ENCODE results near the gene CATSPERE.
"Not testable (repeated sequence)": the region's sequence is repeated elsewhere in the genome, so short reads cannot be mapped to it uniquely, and the experiment has no call there.

DNA sequence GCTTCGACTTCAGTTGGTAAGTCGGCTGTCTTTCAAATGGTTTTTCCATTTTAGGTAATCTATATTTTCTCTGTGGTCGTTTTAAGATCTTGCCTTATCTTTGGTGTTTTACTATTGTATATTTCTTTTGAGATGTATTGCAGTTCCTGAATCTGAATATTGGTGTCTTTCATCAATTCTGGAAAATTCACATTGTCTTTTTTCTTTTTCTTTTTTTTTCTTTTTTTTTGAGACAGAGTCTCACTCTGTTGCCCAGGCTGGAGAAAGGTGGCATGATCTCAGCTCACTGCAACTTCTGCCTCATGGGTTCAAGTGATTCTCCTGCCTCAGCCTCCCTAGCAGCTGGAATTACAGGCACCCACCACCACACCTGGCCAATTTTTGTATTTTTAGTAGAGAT is 23.9 kb downstream of the CATSPERE start:
- not testable (repeated sequence) for TF ChIP-seq CTCF (IDR thresholded peaks at IDR 0.05 in 2 of 3, conservative IDR thresholded peaks at IDR 0.05 in 1 of 3; ENCODE audit: insufficient read depth in 2 of 3, low read depth in 1 of 3, low read length in 3 of 3); SRF (CRISPR knock-in tag; IDR thresholded peaks at IDR 0.05); NUFIP1 (IDR thresholded peaks at IDR 0.05; ENCODE audit: partially characterized antibody); BACH1 (tag; IDR thresholded peaks at IDR 0.05); ERF (CRISPR knock-in tag; IDR thresholded peaks at IDR 0.05)
- TF ChIP-seq, protein P1, sequence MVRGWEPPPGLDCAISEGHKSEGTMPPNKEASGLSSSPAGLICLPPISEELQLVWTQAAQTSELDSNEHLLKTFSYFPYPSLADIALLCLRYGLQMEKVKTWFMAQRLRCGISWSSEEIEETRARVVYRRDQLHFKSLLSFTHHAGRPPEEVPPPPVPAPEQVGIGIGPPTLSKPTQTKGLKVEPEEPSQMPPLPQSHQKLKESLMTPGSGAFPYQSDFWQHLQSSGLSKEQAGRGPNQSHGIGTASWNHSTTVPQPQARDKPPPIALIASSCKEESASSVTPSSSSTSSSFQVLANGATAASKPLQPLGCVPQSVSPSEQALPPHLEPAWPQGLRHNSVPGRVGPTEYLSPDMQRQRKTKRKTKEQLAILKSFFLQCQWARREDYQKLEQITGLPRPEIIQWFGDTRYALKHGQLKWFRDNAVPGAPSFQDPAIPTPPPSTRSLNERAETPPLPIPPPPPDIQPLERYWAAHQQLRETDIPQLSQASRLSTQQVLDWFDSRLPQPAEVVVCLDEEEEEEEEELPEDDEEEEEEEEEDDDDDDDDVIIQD (CRISPR knock-in tag; IDR thresholded peaks at IDR 0.05), result not testable (repeated sequence)
